GM12878 (cell line): ENCODE measurements around the gene ANXA2R.

Experiments
- CHD4 ChIP-seq: fragments of 200-600 bp; sonication (generic); IDR thresholded peaks from 2 replicates; pipeline ENCODE4 v1.6.1; 2016; ENCODE audit warnings: mild to moderate bottlenecking
- CTCF ChIP-seq, 3 experiments: IDR thresholded peaks in 2 of 3; conservative IDR thresholded peaks in 1 of 3; 2 replicates each; pipeline ENCODE4 v1.5.1; 2011; ENCODE audit warnings: low read depth in 3 of 3, low read length in 3 of 3, mild to moderate bottlenecking in 3 of 3, control low read depth in 2 of 3, moderate library complexity in 2 of 3, inconsistent platforms in 1 of 3, mixed read lengths in 1 of 3; ENCODE audit not compliant: control insufficient read depth in 2 of 3, insufficient read depth in 1 of 3; ENCODE audit errors: extremely low read depth in 1 of 3
- EP300 ChIP-seq, 2 experiments: fragments of 150-350 bp in 1 of 2; IDR thresholded peaks; 2 replicates each; pipeline ENCODE4 v1.6.1; 2011 to 2012; ENCODE audit warnings: low read depth in 2 of 2, low read length in 2 of 2, borderline replicate concordance in 1 of 2, improper control_type of control experiment in 1 of 2, inconsistent platforms in 1 of 2; ENCODE audit not compliant: control insufficient read depth in 1 of 2
- FOXK2 ChIP-seq: fragments of 450-650 bp; IDR thresholded peaks from 2 replicates; pipeline ENCODE4 v1.6.1; 2017; ENCODE audit warnings: mild to moderate bottlenecking, moderate library complexity
- JUNB ChIP-seq: IDR thresholded peaks from 2 replicates; pipeline ENCODE4 v1.6.1; 2016; ENCODE audit warnings: antibody characterized with exemption, mild to moderate bottlenecking
- JUND ChIP-seq: IDR thresholded peaks from 2 replicates; pipeline ENCODE4 v1.6.1; 2012; ENCODE audit warnings: low read depth, mild to moderate bottlenecking, low read length, improper control_type of control experiment, moderate library complexity
- NBN ChIP-seq: fragments of 450-650 bp; IDR thresholded peaks from 2 replicates; pipeline ENCODE4 v1.6.1; 2016
- POLR2A ChIP-seq: IDR thresholded peaks from 2 replicates; pipeline ENCODE4 v1.6.1; 2011; ENCODE audit warnings: low read depth, mild to moderate bottlenecking, low read length
- POLR2AphosphoS5 ChIP-seq: IDR thresholded peaks from 2 replicates; pipeline ENCODE4 v1.6.1; 2011; ENCODE audit warnings: mild to moderate bottlenecking, low read length, inconsistent platforms

- no peak for TF ChIP-seq JUND
- no peak for TF ChIP-seq CTCF (IDR thresholded peaks at IDR 0.05 in 2 of 3, conservative IDR thresholded peaks at IDR 0.05 in 1 of 3; ENCODE audit: control insufficient read depth in 2 of 3, extremely low read depth in 1 of 3, insufficient read depth in 1 of 3, low read depth in 3 of 3, low read length in 3 of 3)
- no peak for TF ChIP-seq POLR2A
- no peak for TF ChIP-seq EP300 (IDR thresholded peaks at IDR 0.05; ENCODE audit: borderline replicate concordance in 1 of 2, control insufficient read depth in 1 of 2, low read depth in 2 of 2, low read length in 2 of 2)
- 0 out of 2 replicates have a peak, but pooled peaks have one; percentile 19 for TF ChIP-seq JUNB
- no peak for TF ChIP-seq NBN
- TF ChIP-seq POLR2AphosphoS5, result no peak
- TF ChIP-seq CHD4, result no peak
- TF ChIP-seq FOXK2, result no peak
These were observed 11.6 kb upstream of the ANXA2R start for GRCh38 chr5:43051684-43052083.
